Trophoblast cell (in vitro differentiated cells and primary cell): ENCODE data around the gene IGFALS. TPM values are rescaled to one million over a fixed set of nuclear protein-coding genes. Genes with fewer than 3 reads are reported as not detected.

Experiments used
- DNase-seq, 2 donors: peaks; one replicate each; pipeline ENCODE4 v3.0.0-alpha.2; 2016
- H2AFZ ChIP-seq: 2 replicates; pipeline ENCODE4 v1.6.1; 2013; ENCODE audit warnings: low read length, moderate library complexity, mild to moderate bottlenecking; ENCODE audit not compliant: insufficient read depth, poor library complexity
- H2AK5ac ChIP-seq: 2 replicates; pipeline ENCODE4 v1.6.1; 2013; ENCODE audit warnings: mild to moderate bottlenecking, low read length
- H2BK120ac ChIP-seq: 2 replicates; pipeline ENCODE4 v1.6.1; 2013; ENCODE audit warnings: low read length, mild to moderate bottlenecking, moderate library complexity; ENCODE audit not compliant: insufficient read depth, poor library complexity
- H2BK12ac ChIP-seq: 2 replicates; pipeline ENCODE4 v1.6.1; 2013; ENCODE audit warnings: mild to moderate bottlenecking, low read length, moderate library complexity
- H2BK5ac ChIP-seq: 2 replicates; pipeline ENCODE4 v1.6.1; 2013; ENCODE audit warnings: low read length, low read depth, moderate library complexity, mild to moderate bottlenecking; ENCODE audit not compliant: poor library complexity
- H3K14ac ChIP-seq: 2 replicates; pipeline ENCODE4 v1.6.1; 2013; ENCODE audit warnings: mild to moderate bottlenecking, low read length
- H3K18ac ChIP-seq: 2 replicates; pipeline ENCODE4 v1.6.1; 2013; ENCODE audit warnings: mild to moderate bottlenecking, low read length
- H3K23ac ChIP-seq: 2 replicates; pipeline ENCODE4 v1.6.1; 2013; ENCODE audit warnings: low read length
- H3K27ac ChIP-seq: 2 replicates; pipeline ENCODE4 v1.5.1; 2013; ENCODE audit warnings: low read depth, mild to moderate bottlenecking, inconsistent platforms, low read length, moderate library complexity
- H3K27me3 ChIP-seq: 2 replicates; pipeline ENCODE4 v1.6.1; 2013; ENCODE audit warnings: inconsistent platforms, mild to moderate bottlenecking, low read length, moderate library complexity; ENCODE audit not compliant: insufficient read depth
- H3K36me3 ChIP-seq, 2 experiments: 1 replicate in 1 of 2; 2 replicates in 1 of 2; pipeline ENCODE4 v1.6.1; 2013; ENCODE audit warnings: low read length in 2 of 2, mild to moderate bottlenecking in 2 of 2, moderate library complexity in 1 of 2; ENCODE audit not compliant: insufficient read depth in 2 of 2, control insufficient read depth in 1 of 2
- H3K4ac ChIP-seq: 2 replicates; pipeline ENCODE4 v1.6.1; 2013; ENCODE audit warnings: low read depth, mild to moderate bottlenecking, low read length, moderate library complexity
- H3K4me1 ChIP-seq, 2 experiments: 1 replicate in 1 of 2; 2 replicates in 1 of 2; pipeline ENCODE4 v1.6.1; 2013; ENCODE audit warnings: low read length in 2 of 2, mild to moderate bottlenecking in 2 of 2, moderate library complexity in 1 of 2; ENCODE audit not compliant: insufficient read depth in 2 of 2, control insufficient read depth in 1 of 2
- H3K4me2 ChIP-seq: 2 replicates; pipeline ENCODE4 v1.6.1; 2013; ENCODE audit warnings: inconsistent platforms, mild to moderate bottlenecking, low read length, moderate library complexity
- H3K4me3 ChIP-seq: 2 replicates; pipeline ENCODE4 v1.5.1; 2013; ENCODE audit warnings: mild to moderate bottlenecking, low read depth, low read length, inconsistent platforms
- H3K79me1 ChIP-seq: one replicate; pipeline ENCODE4 v1.6.1; 2013; ENCODE audit warnings: low read length
- H3K79me2 ChIP-seq: 2 replicates; pipeline ENCODE4 v1.6.1; 2013; ENCODE audit warnings: low read length, mild to moderate bottlenecking; ENCODE audit not compliant: control insufficient read depth, insufficient read depth, poor library complexity
- H3K9ac ChIP-seq: 2 replicates; pipeline ENCODE4 v1.6.1; 2013; ENCODE audit warnings: mild to moderate bottlenecking, low read length
- H3K9me3 ChIP-seq: 2 replicates; pipeline ENCODE4 v1.6.1; 2013; ENCODE audit warnings: low read depth, mild to moderate bottlenecking, control low read depth, inconsistent platforms, low read length; ENCODE audit not compliant: insufficient read depth
- H4K12ac ChIP-seq: 2 replicates; pipeline ENCODE4 v1.6.1; 2013; ENCODE audit warnings: low read depth, mild to moderate bottlenecking, low read length, moderate library complexity
- H4K8ac ChIP-seq: 2 replicates; pipeline ENCODE4 v1.6.1; 2013; ENCODE audit warnings: low read depth, mild to moderate bottlenecking, low read length, moderate library complexity
- H4K91ac ChIP-seq: one replicate; pipeline ENCODE4 v1.6.1; 2013; ENCODE audit warnings: low read depth, mild to moderate bottlenecking, low read length, moderate library complexity
- WGBS: extraction: QIAGEN DNeasy Blood & Tissue Kit; methylation state at CpG from one replicate; pipeline ENCODE4 v1.1.7; 2013; ENCODE audit warnings: missing lambda C conversion rate; ENCODE audit not compliant: insufficient read length, insufficient coverage; ENCODE audit errors: extremely low coverage; 5-methylcytosine and 5-hydroxymethylcytosine counted together
- polyA plus RNA-seq: library from polyadenylated mRNA; stranded (reverse); fragments of 200-250 nt; gene quantifications from 2 replicates; pipeline ENCODE4 v1.2.3, GENCODE V29; 2013

Gene IGFALS
- 0.01 TPM in 1 of 2 replicates, not detected in the other for polyA plus RNA-seq

DNA sequence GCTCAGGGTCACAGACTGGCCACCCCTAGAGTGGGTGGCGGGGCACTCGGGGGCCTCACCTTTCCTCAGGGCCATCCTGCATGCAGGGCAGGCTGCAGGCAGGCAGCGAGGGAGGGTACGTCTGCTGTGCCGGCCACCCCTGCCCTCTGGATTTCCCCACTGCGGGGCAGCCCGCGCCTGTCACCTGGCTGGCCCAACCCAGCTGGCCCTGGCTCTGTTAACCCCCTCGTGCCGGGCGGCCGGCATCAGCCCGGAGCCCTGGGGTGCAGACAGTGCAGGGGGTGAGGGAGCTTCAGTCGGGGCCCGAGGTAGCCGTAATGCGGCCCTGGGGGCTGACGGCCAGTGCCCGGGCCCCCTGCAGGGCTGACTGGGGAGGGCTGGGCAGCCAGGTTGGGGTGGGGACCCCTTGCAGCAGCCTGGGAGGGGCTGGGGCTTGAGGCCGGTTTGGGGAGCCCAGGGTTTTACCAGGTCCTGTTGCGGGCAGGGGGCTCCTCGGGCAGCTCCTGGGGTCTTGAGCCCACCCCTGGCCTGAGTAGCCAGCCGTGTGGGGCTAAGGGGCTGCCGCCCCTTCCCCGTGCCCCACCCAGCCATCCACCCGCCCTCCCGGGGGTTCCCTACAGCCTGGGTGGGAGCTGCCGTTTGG is at the start of gene IGFALS:
IGFALS (minus strand) TSS at position 128 of the 643 bp plus-strand sequence; CDS start at position 75, 53 bp downstream.
- Histone ChIP-seq H2BK120ac (no peak within 1 kb of the TSS), H4K8ac (no peak within 1 kb of the TSS), H3K4me2 (no peak within 1 kb of the TSS), H4K91ac (no peak within 1 kb of the TSS), H3K9me3 (peaks cover 5% of the 10 kb centered on the region), H3K79me1 (no peaks in the 10 kb centered on the region), H3K79me2 (no peaks in the 10 kb centered on the region), H3K9ac (no peak within 1 kb of the TSS), H4K12ac (no peak within 1 kb of the TSS), H2BK5ac (no peak within 1 kb of the TSS), H3K36me3 (peaks cover 28 to 33% of the 10 kb centered on the region in 2 experiments), H3K23ac (no peak within 1 kb of the TSS), H2AK5ac (no peak within 1 kb of the TSS), H2AFZ (no peak within 1 kb of the TSS), H3K4me1 (no peaks in the 10 kb centered on the region), H3K14ac (no peak within 1 kb of the TSS), H3K4me3 (no peak within 1 kb of the TSS), H3K27me3 (no peaks in the 10 kb centered on the region), H3K27ac (no peak within 1 kb of the TSS), H3K4ac (no peak within 1 kb of the TSS), H2BK12ac (no peak within 1 kb of the TSS), H3K18ac (no peak within 1 kb of the TSS)
- no CpG with 5 or more reads among the region's 28 CpGs for WGBS
- no peak for DNase-seq

DNA sequence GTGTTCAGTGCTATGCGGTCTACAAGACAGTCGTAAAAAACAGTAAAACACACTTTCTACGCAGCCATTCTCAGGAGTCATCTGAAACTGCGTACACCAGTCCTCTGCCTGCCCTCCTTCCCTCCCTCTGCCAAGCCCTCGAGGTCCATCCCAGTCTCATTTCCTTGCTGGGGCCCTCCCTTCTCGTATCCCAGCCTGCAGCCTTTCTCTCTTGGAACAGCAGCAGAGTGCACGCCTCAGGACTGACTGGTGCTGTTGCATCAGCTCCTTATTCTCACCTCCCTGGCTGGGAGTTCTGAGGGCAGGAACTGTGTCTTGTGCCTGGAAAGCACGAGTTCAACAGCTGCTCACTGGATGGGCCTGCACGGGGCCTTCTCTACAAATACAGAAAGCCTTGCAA is 46.0 kb upstream of the IGFALS start:
- H3K4me1 ChIP-seq: no peaks in the 10 kb centered on the region
- no peak overlapping the region for H2AFZ ChIP-seq
- H4K91ac ChIP-seq: no peak overlapping the region
- DNase-seq: no peak
- H3K4me3 ChIP-seq: no peak overlapping the region
- no peak overlapping the region for H3K23ac ChIP-seq
- H3K27me3 ChIP-seq: no peaks in the 10 kb centered on the region
- no peaks in the 10 kb centered on the region for H3K36me3 ChIP-seq
- H3K4me2 ChIP-seq: no peak overlapping the region
- no peak overlapping the region for H3K14ac ChIP-seq
- no peak overlapping the region for H2BK12ac ChIP-seq
- H3K27ac ChIP-seq: no peak overlapping the region
- no peak overlapping the region for H2BK5ac ChIP-seq
- H3K79me1 ChIP-seq: no peaks in the 10 kb centered on the region
- no peaks in the 10 kb centered on the region for H3K79me2 ChIP-seq
- no peak overlapping the region for H2AK5ac ChIP-seq
- H3K4ac ChIP-seq: no peak overlapping the region
- H4K8ac ChIP-seq: no peak overlapping the region
- H3K18ac ChIP-seq: no peak overlapping the region
- H2BK120ac ChIP-seq: no peak overlapping the region
- no peak overlapping the region for H3K9ac ChIP-seq
- H4K12ac ChIP-seq: no peak overlapping the region
- no CpG with 5 or more reads among the region's 9 CpGs for WGBS
- H3K9me3 ChIP-seq: no peaks in the 10 kb centered on the region

DNA sequence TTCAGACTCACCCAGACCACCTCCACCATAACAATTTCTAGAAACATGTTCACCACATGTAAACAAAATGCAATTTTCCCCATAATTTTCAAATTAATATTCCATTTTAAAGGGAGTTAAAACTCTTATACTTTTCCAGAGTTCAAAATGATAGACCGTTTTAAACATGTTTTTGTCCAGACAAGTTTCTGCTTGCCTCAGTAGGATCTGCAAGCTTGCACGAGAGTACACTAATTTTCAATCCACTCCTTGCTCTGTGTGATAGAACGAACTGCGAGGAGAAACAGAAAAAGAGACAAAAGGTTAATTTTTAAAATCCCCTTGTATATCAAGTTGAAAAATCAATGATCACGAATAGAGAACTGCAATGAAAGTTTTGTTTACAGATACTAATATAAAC is 40.6 kb upstream of the IGFALS start:
- Histone ChIP-seq H3K4me2 (no peak overlapping the region), H3K4me3 (no peak overlapping the region), H2BK5ac (no peak overlapping the region), H3K23ac (no peak overlapping the region), H2AFZ (no peak overlapping the region), H3K27ac (no peak overlapping the region), H2BK12ac (no peak overlapping the region), H2AK5ac (no peak overlapping the region), H3K18ac (no peak overlapping the region), H3K27me3 (no peaks in the 10 kb centered on the region), H3K9me3 (no peaks in the 10 kb centered on the region), H3K79me2 (no peaks in the 10 kb centered on the region), H4K91ac (no peak overlapping the region), H3K14ac (no peak overlapping the region), H4K8ac (no peak overlapping the region), H4K12ac (no peak overlapping the region), H2BK120ac (no peak overlapping the region), H3K9ac (no peak overlapping the region), H3K36me3 (peaks cover 0 to 2% of the 10 kb centered on the region in 2 experiments), H3K4me1 (no peaks in the 10 kb centered on the region), H3K79me1 (no peaks in the 10 kb centered on the region), H3K4ac (no peak overlapping the region)
- no CpG with 5 or more reads among the region's 5 CpGs for WGBS
- no peak for DNase-seq

DNA sequence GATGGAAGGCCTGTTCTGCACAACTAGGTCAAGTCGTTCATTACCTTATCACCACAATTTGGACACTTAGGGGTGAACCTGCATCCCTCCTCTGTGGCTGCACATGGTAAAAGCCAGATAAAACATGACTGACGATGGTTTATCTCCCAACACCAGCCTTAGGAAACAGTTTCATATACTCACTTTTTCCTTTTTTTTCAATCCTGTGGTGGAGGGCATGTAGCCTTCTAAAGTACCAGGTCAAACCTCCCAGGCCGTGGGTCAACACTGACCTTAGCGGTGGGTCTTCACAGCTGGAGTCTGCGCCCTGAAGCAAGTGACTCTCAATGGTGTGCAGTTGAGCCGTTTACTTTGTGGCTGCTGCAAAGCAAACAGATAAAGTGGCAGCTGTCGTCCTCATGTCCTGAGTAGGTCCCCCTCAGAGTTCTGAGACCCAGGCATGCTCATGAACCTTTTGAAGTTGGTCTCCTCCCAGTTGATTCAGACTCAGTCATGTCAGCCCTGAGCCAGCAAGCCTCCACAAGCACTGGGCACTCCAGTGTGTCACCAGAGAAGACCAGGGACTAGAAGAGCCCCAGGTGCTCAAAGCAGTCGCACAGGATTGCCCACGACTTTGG is 39.4 kb upstream of the IGFALS start:
- Histone ChIP-seq H3K4me2 (no peak overlapping the region), H2AK5ac (no peak overlapping the region), H2AFZ (no peak overlapping the region), H3K79me2 (no peaks in the 10 kb centered on the region), H3K4ac (no peak overlapping the region), H3K79me1 (no peaks in the 10 kb centered on the region), H3K9ac (no peak overlapping the region), H2BK12ac (no peak overlapping the region), H2BK5ac (no peak overlapping the region), H3K23ac (no peak overlapping the region), H4K91ac (no peak overlapping the region), H3K4me3 (no peak overlapping the region), H3K27ac (no peak overlapping the region), H4K12ac (no peak overlapping the region), H3K18ac (no peak overlapping the region), H3K36me3 (peaks cover 0 to 2% of the 10 kb centered on the region in 2 experiments), H3K27me3 (no peaks in the 10 kb centered on the region), H3K4me1 (no peaks in the 10 kb centered on the region), H2BK120ac (no peak overlapping the region), H4K8ac (no peak overlapping the region), H3K14ac (no peak overlapping the region), H3K9me3 (no peaks in the 10 kb centered on the region)
- no CpG with 5 or more reads among the region's 9 CpGs for WGBS
- no peak for DNase-seq
